NCI-H1417 treated with DMSO at 0.1 percent for 48 hours (cell line): ENCODE results near the gene CCDC97.
A peak's percentile ranks its signal among the peaks of the same experiment; 100 is the strongest.
"Not testable (repeated sequence)": the region's sequence is repeated elsewhere in the genome, so short reads cannot be mapped to it uniquely, and the experiment has no call there.

Source experiments
- DNase-seq: peaks from one replicate; lab custom pipeline; 2025; lab: John Stamatoyannopoulos, UW

CCDC97 gene

DNA sequence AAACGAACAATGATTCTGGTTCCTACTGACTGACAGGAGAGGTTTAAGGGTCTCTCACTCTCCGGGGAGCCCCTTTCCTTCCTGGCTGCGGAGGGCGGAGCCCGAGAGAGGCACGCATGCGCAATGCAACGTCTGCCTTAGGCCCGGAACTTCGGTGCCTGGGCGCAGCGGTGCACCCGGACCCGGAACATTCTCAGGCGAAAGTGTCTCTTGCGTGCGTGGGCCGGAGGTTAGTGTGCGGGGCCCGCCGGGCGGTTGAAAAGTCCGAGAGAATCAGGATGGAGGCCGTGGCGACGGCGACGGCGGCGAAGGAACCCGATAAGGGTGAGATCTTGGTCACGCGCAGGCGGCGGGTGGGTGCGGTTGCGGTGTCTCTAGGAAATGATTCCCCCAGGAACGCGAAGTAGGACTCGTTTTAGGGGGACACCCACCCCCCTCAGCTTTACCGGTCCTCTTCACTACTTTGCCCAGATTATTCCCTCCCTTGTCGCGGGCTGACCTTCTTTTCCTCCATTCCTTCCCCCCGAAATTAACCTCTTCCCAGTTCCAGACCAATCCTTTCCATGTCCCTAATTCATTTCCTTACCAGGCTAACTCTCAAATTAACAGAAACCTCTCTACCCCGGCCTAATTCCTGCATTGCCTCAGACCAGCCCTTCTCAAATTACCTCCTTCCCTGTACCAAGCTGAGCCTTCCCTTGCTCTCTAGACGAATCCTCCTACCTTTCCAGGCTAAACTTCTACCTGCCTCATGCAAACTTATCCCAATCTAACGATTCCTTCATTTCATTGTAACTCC is at the start of gene CCDC97:
Gene CCDC97 (plus strand): TSS at position 140 of the 799 bp plus-strand sequence. CDS start 139 bp downstream, at position 279.
- DNase-seq, result no peak

DNA sequence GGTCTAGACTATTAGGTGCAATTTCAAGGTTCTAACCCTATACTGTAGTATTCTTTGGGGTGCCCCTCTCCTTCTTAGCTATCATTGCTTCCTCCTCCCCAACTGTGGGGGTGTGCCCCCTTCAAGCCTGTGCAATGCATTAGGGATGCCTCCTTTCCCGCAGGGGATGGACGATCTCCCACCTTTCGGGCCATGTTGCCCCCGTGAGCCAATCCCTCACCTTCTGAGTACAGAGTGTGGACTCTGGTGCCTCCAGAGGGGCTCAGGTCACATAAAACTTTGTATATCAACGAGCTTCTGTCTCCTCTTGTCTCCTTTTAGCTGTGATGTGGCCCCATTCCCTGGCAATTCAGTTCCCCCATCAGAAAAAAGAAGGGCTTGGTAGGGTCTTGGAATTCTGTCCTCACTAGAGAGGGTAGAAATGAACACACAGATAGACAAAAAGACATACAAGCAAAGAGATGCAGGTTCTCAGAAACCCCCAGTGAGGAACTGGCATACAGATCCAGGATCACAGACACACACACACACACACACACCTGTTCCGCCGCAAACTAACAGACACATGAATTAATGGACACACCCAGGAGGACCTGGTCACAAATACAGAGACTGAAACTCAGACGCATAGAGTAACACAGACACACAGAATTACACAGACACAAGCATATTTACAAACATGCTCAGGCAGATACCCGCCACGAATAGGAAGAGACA is 48.3 kb upstream of the CCDC97 start:
- no peak for DNase-seq

DNA sequence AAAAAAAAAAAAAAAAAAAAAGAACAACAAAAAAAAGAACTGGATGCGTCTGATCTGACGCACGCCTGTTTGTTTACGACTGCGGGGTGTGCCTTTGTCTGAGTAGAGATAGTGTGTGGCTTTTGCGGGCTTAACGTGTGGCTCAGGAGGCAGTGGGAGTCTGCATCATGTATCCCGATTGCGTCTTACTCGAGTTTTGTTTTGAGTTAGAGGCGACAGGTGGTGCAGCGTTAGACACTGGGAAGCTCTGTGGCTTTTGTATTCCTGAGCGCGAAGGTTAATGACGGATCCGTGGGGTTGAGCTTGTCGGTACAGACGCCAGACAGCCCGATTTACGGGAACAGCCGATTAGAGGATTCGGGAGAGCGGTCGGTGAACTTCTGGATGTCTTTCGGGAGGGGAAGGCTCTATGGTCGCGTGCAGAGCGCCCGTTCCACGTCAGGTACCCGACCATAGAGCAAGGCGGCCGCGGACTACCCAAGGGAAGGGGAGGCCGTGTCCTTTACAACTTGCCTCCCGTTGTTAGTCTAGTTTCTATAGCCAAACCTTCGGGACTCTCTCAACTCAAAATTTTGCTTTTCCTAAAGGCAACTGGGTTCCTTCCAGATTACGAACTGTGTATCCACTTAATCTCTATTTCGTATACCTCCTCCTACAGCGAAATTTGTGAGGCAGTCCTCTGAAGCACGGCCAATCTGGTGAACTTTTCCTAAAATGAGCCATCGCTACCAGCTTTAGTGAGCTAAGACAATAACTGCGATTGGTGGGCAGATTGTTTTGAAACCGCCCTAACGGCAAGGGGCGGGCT is 46.7 kb upstream of the CCDC97 start:
- DNase-seq, result no peak

DNA sequence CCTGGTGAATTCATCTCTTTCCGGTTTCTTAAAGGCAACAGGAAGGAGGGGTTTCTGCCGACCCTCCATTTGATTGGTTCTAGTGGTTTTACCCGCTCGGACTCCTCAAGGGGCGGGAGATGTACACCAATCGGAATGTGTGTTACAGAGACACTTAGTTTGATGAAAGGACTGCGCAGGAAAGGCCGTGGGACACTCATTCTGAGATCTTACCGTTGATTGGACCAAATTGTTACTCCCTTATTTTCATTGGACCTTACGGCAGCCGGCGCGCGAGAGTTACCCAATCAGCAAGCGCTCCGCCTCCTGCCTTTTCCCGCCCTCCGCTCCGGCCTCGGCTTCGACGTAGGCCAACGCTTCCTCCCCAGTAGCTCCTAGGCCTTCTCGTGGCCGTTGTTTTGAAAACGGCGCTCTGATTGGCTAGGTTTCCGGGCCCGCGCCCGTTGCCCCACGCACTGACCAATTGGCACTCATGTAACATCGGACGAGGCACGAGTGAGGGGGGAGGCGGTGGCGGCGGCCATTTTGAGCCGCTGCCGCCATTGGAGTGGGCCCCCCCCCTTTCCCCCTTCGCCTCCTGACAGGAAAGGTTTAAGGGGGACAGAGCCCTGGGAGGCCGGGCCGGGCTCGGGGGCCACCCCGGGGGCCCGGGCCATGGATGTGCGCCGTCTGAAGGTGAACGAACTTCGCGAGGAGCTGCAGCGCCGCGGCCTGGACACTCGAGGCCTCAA is 46.0 kb upstream of the CCDC97 start, which contains the start of gene HNRNPUL1:
Gene HNRNPUL1 (plus strand): TSS at position 523 of the 731 bp plus-strand sequence. CDS start 132 bp downstream, at position 655.
- DNase-seq, result peak; percentile 98

DNA sequence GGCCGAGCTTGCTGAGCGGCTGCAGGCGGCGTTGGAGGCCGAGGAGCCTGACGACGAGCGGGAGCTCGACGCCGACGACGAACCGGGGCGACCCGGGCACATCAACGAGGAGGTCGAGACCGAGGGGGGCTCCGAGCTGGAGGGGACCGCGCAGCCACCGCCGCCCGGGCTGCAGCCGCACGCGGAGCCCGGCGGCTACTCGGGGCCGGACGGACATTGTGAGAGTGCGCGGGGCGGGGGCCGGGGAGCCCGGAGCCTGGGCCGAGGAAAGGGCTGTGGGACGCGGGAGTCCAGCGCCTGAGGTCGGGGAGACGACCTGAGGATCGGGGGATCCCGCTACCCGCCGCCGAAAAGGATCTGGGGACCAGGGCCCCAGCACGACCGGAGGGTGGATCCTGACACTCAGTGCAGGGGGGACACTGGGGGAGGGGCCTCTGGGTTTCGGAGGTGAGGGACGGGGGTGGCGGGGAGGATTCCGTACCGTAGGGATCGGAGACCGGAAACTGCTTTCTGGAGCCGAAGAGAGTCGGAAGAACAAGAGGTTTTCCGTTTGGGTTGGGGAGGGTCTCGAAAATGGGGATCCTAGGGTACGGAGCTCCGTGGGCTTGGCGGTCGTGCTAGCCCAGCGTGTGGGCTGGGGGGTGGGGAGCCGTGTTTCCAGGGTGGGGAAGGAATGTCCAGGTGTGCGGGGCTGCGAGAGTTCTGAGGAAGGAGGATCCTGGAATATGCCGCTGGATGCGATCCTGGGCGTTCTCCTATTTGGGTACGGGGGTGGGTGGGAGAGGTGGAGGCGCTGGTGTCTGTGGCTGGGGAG is 45.2 kb upstream of the CCDC97 start:
- DNase-seq, result no peak

DNA sequence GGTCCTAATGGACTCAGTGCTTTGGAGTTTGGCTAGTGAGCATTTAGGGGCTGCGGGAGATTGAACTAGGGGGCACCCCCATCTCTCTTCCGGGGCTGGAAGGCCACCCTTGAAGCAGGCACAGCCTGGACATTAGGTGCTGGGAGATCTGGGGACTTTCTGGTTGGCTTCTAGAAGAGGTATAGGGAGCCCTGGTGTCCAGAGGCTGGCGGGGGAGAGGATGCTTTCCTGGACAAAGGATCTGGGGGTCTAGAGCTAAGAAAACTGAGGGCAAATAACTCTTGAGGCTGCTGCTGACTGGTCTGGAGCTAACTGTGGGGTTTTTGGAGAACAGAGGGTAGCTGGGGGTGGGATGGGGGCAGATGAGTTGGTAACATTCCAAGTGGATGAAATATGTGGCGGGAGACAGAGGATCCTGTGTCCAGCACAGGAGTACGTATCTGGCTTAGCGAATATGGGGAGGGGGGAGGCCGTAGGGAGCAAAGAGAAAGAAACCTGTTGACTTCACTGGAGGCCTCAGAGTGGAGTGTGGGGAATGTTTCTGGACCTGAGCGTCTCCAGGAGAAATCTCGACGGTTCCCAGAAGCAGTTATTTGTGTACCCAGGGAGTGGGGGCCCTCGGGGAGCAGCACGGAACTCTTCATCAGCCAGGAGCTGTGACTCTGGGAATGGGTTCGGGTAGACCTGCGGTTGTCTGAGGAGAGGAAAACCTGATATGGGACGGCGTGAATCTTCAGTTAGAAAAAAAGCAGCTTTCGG is 44.4 kb upstream of the CCDC97 start:
- DNase-seq, result no peak

DNA sequence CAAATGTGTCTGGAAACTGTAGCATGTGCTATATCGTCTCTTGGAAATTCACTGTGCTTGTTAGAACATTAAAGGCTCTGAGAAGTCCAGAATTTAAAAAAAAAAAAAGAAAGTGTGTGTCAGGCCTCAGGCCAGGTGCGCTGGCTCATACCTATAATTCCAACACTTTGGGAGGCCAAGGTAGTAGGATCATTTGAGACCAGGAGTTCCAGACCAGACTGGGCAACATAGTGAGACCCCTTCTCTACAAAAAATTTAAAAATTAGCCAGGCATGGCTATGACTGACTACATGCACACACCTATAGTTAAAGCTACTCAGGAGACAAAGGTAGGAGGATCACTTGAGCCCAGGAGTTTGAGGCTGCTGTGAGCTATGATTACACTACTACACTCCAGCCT is 40.9 kb upstream of the CCDC97 start:
- no peak for DNase-seq

DNA sequence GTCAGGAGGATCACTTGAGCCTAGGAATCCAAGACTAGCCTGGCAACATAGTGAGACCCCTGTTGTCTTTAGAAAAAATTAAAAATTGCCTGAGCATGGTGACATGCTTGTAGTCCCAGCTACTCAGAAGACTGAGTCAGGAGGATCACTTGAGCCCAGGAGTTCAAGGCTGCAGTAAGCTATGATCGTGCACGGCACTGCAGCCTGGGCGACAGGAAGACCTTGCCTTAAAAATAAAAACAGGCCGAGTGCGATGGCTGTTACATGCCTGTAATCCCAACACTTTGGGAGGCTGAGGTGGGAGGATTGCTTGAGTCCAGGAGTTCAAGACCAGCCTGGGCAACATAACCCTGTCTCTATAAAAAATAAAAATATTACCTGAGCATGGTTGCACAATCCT is 40.4 kb upstream of the CCDC97 start:
- DNase-seq, result no peak

DNA sequence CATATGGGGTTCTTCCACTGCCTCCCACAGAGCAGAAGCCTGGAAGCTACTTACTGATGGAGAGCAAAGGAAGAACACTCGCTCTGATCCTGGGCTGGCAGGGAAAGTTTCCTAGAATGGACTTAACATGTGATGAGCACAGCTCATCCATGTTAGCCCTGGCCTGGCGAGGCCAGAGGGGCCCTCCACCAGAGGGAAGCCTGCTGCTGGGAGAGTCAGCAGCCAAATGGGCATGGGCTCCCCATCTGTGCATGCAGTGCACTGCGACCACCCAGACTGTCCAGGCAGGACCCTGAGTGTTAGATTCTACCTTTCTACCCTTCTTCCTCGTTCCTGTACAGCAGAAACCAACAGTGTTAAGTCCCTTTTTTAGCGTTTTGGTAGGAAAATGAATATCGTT is 36.9 kb upstream of the CCDC97 start:
- DNase-seq, result no peak

DNA sequence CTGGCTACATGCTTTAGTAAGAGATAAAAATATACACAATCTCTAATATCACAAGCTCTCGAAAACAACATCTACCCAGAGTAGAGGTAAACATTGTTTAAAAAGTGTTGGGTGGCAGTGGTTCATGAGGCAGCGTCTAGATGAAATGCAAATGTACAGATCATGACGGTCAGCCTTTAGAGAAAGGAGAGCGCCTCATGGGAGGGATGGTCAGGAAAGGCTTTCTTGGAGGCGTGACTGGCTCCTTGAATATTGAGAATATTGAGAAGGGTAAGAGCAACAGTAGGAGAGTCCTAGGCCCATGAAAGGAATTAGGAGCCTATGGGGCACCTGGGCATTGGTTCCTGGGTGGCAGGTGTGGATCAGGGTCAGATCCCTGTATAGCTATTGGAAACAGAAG is 35.2 kb upstream of the CCDC97 start:
- DNase-seq, result no peak

DNA sequence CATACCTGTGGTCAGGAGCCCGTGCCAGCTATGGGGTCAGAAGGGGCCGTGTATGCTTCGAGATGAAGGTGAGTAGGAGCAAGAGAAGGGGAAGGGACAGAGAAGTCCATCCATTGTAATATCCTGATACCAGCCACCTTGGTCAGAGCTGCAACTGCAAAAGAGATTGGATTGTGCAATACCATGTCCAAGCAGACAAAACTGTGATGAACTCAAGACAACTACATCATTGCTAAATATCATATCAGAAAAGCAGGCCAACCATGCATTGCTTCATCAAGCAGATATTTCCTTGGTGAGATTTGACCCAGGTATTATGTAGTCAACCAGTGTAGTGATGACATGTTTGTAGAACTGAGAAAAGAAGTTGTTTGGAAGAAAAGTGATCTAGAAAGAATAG is 33.7 kb upstream of the CCDC97 start:
- DNase-seq, result no peak

DNA sequence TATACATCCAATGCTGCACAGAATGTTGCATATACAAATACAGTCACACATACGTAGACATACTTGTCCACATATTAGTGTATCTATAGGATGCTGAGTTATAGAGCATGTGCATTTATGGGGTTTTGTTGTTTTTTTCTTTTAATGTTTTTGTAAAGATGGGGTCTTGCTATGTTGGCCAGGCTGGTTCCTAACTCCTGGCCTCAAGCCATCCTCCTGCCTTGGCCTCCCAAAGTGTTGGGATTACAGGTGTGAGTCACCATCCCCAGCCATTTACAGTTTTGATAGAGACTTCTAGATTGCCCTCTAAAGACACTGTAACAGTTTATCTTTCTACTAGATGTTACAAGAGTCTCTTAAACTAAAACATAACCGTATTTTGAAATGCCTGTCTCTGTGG is 31.5 kb upstream of the CCDC97 start:
- DNase-seq, result no peak

DNA sequence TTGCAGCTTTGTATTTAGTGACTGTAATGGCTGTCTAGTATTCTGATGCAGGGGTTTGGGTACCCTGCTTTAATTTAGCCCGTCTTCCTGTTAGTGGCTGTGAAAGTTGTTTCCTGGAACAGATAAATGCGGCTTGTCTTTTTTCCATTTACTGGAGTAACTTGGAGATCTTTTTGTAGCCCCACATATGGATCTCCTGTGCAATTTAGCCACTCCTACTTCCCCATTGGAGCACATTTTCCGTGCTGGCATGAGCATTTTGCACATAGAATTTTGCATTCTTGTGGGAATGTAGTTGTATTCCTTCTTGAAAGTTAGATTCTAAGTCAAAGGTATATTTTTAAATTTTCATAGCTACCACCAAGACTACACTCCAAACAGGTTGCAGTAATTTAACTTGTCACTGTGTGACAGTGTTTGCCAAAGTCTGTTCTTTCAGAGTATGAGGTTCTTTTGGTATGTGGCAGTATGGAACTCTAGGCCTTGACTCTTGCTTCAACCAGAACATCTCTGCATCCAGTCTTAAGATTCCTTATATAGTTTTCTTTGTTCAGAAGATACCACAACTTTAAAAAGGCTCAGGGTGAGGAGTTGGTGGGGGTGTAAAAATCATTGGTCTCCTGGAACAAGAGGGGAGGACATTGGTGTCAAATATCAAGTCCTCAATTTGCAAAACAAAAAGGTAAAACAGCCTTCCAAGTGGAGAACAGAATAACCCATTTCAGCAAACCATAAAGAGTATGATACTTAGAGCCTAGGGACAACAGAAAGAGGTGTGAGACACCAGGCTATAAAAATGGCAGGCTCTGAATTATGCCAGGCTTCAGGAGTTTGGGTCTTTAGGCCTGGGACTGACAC is 21.1 kb upstream of the CCDC97 start:
- DNase-seq, result no peak

DNA sequence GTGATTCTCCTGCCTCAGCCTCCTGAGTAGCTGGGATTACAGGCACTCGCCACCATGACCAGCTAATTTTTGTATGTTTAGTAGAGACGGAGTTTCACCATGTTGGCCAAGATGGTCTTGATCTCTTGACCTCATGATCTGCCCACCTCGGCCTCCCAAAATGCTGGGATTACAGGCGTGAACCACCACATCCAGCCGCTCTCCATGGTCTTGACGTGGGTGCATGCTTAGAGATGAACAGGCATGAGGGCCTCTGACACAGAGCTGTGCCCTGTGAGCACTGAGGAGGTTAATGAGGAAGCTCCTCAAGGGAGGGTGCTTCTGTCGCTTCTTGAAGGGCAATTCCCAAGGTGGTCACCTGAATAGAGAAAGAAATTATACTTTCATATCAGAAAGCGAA is 20.2 kb upstream of the CCDC97 start:
- DNase-seq, result not testable (repeated sequence)

DNA sequence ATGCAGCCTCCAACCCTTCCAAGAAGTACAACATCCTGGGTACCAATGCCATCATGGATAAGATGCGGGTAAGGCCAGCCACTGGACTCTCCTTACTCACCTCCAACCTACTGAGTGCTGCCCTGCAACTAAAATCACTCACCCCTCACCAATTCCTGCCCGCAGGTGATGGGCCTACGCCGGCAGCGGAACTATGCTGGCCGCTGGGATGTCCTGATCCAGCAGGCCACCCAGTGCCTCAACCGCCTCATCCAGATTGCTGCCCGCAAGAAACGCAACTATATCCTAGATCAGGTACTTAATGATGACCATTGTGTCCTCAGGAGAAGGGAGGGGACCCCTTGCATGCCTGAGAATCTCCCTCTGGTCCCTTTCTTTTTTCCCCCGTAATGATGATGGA is 15.6 kb upstream of the CCDC97 start:
- DNase-seq, result no peak

DNA sequence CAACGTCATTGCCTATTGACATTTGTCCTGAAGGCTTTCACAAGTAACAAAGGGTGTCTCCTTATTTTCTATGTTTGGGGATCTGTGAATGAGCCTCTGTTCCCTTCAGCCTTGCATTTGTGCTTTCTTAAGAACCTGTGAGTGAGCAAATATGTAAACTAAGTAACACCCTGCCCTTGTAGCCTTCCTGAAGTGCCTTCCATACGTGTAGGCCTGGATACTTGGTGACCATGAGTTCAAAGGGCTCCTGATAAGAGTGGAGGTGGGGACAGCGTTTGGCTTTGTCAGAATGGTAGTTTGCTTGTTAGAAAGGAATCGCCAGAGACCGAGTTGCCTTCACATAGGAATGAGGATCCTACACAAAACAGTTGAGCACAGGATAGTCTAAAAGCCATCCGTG is 14.5 kb upstream of the CCDC97 start:
- DNase-seq, result no peak

DNA sequence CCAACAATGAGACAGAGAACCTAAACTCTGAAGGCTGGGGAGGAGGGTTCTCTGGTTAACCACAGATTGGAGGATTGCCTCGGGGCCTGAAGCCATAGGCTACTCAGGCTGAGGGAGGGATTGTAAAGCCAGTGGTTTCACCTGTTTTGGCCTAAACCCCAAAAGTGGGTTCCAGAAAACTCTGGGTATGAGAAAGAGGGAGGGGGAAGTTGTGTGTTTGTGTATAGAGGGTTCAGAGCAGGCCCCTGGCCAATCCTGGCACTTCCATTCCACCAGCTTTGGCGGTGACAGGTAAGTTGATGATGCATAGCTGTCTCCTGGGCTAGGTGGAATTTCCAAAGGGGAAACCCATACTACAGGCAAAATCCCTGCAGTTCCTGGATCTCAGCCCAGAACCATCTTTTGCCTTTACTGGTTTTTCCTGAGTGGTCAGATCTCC is 13.5 kb upstream of the CCDC97 start:
- no peak for DNase-seq

DNA sequence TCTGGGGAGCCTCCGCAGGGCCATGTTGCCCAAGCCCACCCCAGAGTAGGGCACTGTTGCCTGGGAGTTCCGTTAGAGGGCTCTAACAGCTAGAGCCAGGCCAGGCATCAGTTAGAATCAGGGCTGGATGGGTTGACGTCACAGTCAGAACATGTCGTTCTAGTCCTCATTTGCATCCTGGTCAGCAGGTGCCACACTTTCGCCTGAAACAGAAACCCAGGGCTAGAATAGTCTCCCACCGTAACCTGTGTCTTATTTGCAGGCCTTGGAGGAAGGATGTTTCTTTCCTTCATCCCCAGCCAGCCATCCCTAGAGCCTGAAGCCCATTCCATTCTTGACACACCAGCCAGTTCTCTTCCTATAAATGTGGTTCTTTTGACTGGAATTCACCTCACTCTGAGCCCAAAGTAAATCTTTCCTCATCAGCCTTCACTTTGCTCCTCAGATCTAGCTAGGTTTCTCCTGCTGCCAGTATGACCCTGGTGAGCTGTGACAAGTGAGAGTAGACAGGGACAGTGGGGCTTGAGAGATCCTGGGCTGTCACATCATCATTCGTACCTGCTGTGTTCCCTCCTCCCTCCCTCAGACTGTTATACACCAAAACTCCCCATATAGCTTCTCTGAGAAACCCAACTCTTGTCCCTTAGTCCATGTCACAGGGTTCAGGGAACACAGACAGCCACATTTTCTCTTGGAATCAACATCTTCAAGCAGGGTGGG is 12.2 kb upstream of the CCDC97 start:
- DNase-seq, result no peak
